Smooth muscle cell (in vitro differentiated cells): ENCODE data around the gene FOXJ1. TPM values are rescaled to one million over a fixed set of nuclear protein-coding genes. Genes with fewer than 3 reads are reported as not detected.

Experiments
- DNase-seq: peaks from one replicate; lab custom pipeline; 2025; ENCODE audit not compliant: unreplicated experiment; lab: John Stamatoyannopoulos, UW
- H2AFZ ChIP-seq: fragments of 200-600 bp; sonication (generic); 2 replicates; pipeline ENCODE4 v1.6.0; 2016; ENCODE audit warnings: antibody characterized with exemption, low read depth, mild to moderate bottlenecking
- H3F3A ChIP-seq: fragments of 200-600 bp; sonication (generic); 2 replicates; pipeline ENCODE4 v1.6.0; 2017; ENCODE audit warnings: antibody characterized with exemption, low read depth
- H3K27ac ChIP-seq: fragments of 200-600 bp; sonication (generic); 2 replicates; pipeline ENCODE4 v1.5.1; 2016; ENCODE audit warnings: low read depth, mild to moderate bottlenecking
- H3K27me3 ChIP-seq: fragments of 200-600 bp; sonication (generic); 2 replicates; pipeline ENCODE4 v1.6.1; 2016; ENCODE audit warnings: low read depth, mild to moderate bottlenecking
- H3K36me3 ChIP-seq: fragments of 200-600 bp; sonication (generic); 2 replicates; pipeline ENCODE4 v1.5.1; 2016; ENCODE audit warnings: low read depth
- H3K4me1 ChIP-seq: fragments of 200-600 bp; sonication (generic); 2 replicates; pipeline ENCODE4 v1.5.1; 2016; ENCODE audit warnings: low read depth
- H3K4me2 ChIP-seq: fragments of 200-600 bp; sonication (generic); 2 replicates; pipeline ENCODE4 v1.6.0; 2016; ENCODE audit warnings: mild to moderate bottlenecking
- H3K4me3 ChIP-seq: fragments of 200-600 bp; sonication (generic); 2 replicates; pipeline ENCODE4 v1.5.1; 2016; ENCODE audit warnings: mild to moderate bottlenecking
- H3K79me2 ChIP-seq: fragments of 200-600 bp; sonication (generic); 2 replicates; pipeline ENCODE4 v1.6.0; 2016; ENCODE audit warnings: low read depth, mild to moderate bottlenecking
- H3K9ac ChIP-seq: fragments of 200-600 bp; sonication (generic); 2 replicates; pipeline ENCODE4 v1.6.0; 2016; ENCODE audit warnings: low read depth
- H3K9me3 ChIP-seq: fragments of 200-600 bp; sonication (generic); replicated peaks from 2 replicates; pipeline ENCODE4 v1.5.1; 2016; ENCODE audit warnings: low read depth
- H4K20me1 ChIP-seq: fragments of 200-600 bp; sonication (generic); 2 replicates; pipeline ENCODE4 v1.6.0; 2016; ENCODE audit warnings: low read depth
- WGBS: methylation state at CpG from one replicate; pipeline ENCODE4 v1.1.7; 2016; ENCODE audit warnings: low lambda C conversion rate; 5-methylcytosine and 5-hydroxymethylcytosine counted together
- polyA plus RNA-seq: library from polyadenylated mRNA; unstranded; fragments of >200 nt; fragmentation: Nextera tagmentation; extraction: Ambion mirVana; gene quantifications from 2 replicates; pipeline ENCODE4 v1.2.1, GENCODE V29; 2016
- total RNA-seq: library from RNA; depleted of rRNA; stranded (reverse); fragments of >200 nt; gene quantifications from 2 replicates; pipeline ENCODE4 v1.2.3, GENCODE V29; 2014
- TF ChIP-seq, protein P1 (sequence below): fragments of 200-600 bp; sonication (generic); IDR thresholded peaks from 2 replicates; pipeline ENCODE4 v1.5.1; 2017; ENCODE audit warnings: borderline replicate concordance, mild to moderate bottlenecking, antibody characterized with exemption; ENCODE audit not compliant: insufficient read depth, poor library complexity, severe bottlenecking

FOXJ1 gene
- total and polyA plus RNA-seq, 2 experiments from 2014 or later = not detected

GRCh38 chr17:76179496-76180467 lies 38.7 kb upstream of the FOXJ1 start:
- Histone ChIP-seq H3K9ac (no peak overlapping the region), H3K4me3 (no peak overlapping the region), H3K4me2 (no peak overlapping the region), H3K79me2 (no peaks in the 10 kb centered on the region), H3F3A (no peaks in the 10 kb centered on the region), H4K20me1 (no peaks in the 10 kb centered on the region), H3K27ac (no peak overlapping the region), H3K9me3 (no peaks in the 10 kb centered on the region), H2AFZ (peak overlapping the region; percentile 50), H3K27me3 (no peaks in the 10 kb centered on the region), H3K36me3 (no peaks in the 10 kb centered on the region), H3K4me1 (no peaks in the 10 kb centered on the region)
- TF ChIP-seq, protein P1, sequence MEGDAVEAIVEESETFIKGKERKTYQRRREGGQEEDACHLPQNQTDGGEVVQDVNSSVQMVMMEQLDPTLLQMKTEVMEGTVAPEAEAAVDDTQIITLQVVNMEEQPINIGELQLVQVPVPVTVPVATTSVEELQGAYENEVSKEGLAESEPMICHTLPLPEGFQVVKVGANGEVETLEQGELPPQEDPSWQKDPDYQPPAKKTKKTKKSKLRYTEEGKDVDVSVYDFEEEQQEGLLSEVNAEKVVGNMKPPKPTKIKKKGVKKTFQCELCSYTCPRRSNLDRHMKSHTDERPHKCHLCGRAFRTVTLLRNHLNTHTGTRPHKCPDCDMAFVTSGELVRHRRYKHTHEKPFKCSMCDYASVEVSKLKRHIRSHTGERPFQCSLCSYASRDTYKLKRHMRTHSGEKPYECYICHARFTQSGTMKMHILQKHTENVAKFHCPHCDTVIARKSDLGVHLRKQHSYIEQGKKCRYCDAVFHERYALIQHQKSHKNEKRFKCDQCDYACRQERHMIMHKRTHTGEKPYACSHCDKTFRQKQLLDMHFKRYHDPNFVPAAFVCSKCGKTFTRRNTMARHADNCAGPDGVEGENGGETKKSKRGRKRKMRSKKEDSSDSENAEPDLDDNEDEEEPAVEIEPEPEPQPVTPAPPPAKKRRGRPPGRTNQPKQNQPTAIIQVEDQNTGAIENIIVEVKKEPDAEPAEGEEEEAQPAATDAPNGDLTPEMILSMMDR = no peak
- WGBS = 81% methylated on average over 6 of the region's 6 CpGs
- DNase-seq = no peak

DNA sequence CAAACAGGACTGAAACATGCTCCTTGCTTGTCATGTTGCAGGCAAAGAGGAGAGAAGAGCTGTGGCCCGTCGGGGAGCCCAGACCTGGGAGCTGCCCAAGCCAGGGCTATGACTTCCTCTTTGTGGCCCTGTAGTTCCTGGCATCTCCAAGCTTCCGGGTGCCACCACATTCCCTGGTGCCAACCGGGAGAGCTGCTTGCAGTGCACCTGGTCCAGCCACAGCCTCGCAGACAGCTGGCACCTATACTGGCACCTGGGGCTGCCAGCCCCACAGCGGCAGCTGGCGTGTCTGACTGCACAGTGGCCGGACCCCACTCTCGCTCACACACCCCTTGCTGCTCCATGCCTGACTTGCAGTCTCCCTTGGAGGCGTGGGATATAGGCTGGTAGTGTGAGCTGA lies 37.1 kb upstream of the FOXJ1 start:
- H3K9ac ChIP-seq = no peak overlapping the region
- H3K4me3 ChIP-seq = no peak overlapping the region
- no peak overlapping the region for H3K4me2 ChIP-seq
- H3K27me3 ChIP-seq = no peaks in the 10 kb centered on the region
- no peaks in the 10 kb centered on the region for H3F3A ChIP-seq
- TF ChIP-seq, protein P1 = no peak
- no peak overlapping the region for H3K27ac ChIP-seq
- no peaks in the 10 kb centered on the region for H3K9me3 ChIP-seq
- no peaks in the 10 kb centered on the region for H3K4me1 ChIP-seq
- 92% methylated on average over 10 of the region's 10 CpGs for WGBS
- H4K20me1 ChIP-seq = no peaks in the 10 kb centered on the region
- H2AFZ ChIP-seq = no peak overlapping the region
- H3K36me3 ChIP-seq = no peaks in the 10 kb centered on the region
- no peaks in the 10 kb centered on the region for H3K79me2 ChIP-seq
- no peak for DNase-seq

GRCh38 chr17:76176701-76177574 lies 35.9 kb upstream of the FOXJ1 start:
- Histone ChIP-seq H3K4me3 (no peak overlapping the region), H3K36me3 (no peaks in the 10 kb centered on the region), H2AFZ (no peak overlapping the region), H3F3A (no peaks in the 10 kb centered on the region), H3K79me2 (no peaks in the 10 kb centered on the region), H3K9me3 (no peaks in the 10 kb centered on the region), H3K27me3 (no peaks in the 10 kb centered on the region), H4K20me1 (no peaks in the 10 kb centered on the region), H3K4me1 (no peaks in the 10 kb centered on the region), H3K4me2 (no peak overlapping the region), H3K27ac (no peak overlapping the region), H3K9ac (no peak overlapping the region)
- 89% methylated on average over 31 of the region's 34 CpGs for WGBS
- TF ChIP-seq, protein P1 = no peak
- no peak for DNase-seq
